Measurements from ENCODE around the gene CISH.

- TF ChIP-seq ZKSCAN8 (CRISPR knock-in tag; IDR thresholded peaks at IDR 0.05) (no peak), ARID4B (CRISPR knock-in tag; IDR thresholded peaks at IDR 0.05) (no peak), RFX1 (IDR thresholded peaks at IDR 0.05) (no peak), E2F1 (CRISPR knock-in tag; IDR thresholded peaks at IDR 0.05) (no peak), FOXA1 (IDR thresholded peaks at IDR 0.05; ENCODE audit: borderline replicate concordance) (no peak), CSDE1 (IDR thresholded peaks at IDR 0.05) (no peak), SRF (CRISPR knock-in tag; IDR thresholded peaks at IDR 0.05) (no peak), CTCF (IDR thresholded peaks at IDR 0.05 in 2 of 3, conservative IDR thresholded peaks at IDR 0.05 in 1 of 3; ENCODE audit: insufficient read depth in 2 of 3, low read depth in 1 of 3, low read length in 3 of 3) (no peak), ZEB2 (IDR thresholded peaks at IDR 0.05) (no peak), ZNF280A (IDR thresholded peaks at IDR 0.05; ENCODE audit: low read depth, partially characterized antibody) (no peak), FOXP4 (CRISPR knock-in tag; IDR thresholded peaks at IDR 0.05; ENCODE audit: borderline replicate concordance) (no peak), GATAD2B (IDR thresholded peaks at IDR 0.05; ENCODE audit: borderline replicate concordance) (no peak), ZNF551 (CRISPR knock-in tag; IDR thresholded peaks at IDR 0.05) (no peak), ATF1 (CRISPR knock-in tag; IDR thresholded peaks at IDR 0.05) (no peak), ATF1 (tag; IDR thresholded peaks at IDR 0.05) (no peak)
Observed at GRCh38 chr3:50624634-50625033, 13.1 kb upstream of the CISH start.

Data from K562 (cell line).